IMR-90 (cell line): ENCODE data around the gene TRPM8.

Experiments
- CEBPB ChIP-seq: IDR thresholded peaks from 2 replicates; pipeline ENCODE4 v1.6.1; 2012; ENCODE audit warnings: low read depth, low read length, improper control_type of control experiment
- CTCF ChIP-seq: conservative IDR thresholded peaks from 2 replicates; pipeline ENCODE4 v1.5.1; 2012; ENCODE audit warnings: mild to moderate bottlenecking, low read depth, low read length, improper control_type of control experiment
- ELK1 ChIP-seq: fragments of 150-350 bp; IDR thresholded peaks from 2 replicates; pipeline ENCODE4 v1.6.1; 2016; ENCODE audit warnings: low read depth, mild to moderate bottlenecking, low read length, moderate library complexity, borderline replicate concordance
- MAFK ChIP-seq: IDR thresholded peaks from 2 replicates; pipeline ENCODE4 v1.6.1; 2012; ENCODE audit warnings: low read depth, low read length, improper control_type of control experiment
- MAZ ChIP-seq: IDR thresholded peaks from 2 replicates; pipeline ENCODE4 v1.6.1; 2012; ENCODE audit warnings: low read depth, mild to moderate bottlenecking, low read length, improper control_type of control experiment, moderate library complexity, borderline replicate concordance
- MXI1 ChIP-seq: IDR thresholded peaks from 2 replicates; pipeline ENCODE4 v1.6.1; 2012; ENCODE audit warnings: low read depth, mild to moderate bottlenecking, low read length, moderate library complexity, borderline replicate concordance
- POLR2A ChIP-seq: IDR thresholded peaks from 2 replicates; pipeline ENCODE4 v1.6.1; 2012; ENCODE audit warnings: mild to moderate bottlenecking, low read depth, low read length
- RAD21 ChIP-seq: IDR thresholded peaks from 2 replicates; pipeline ENCODE4 v1.6.1; 2012; ENCODE audit warnings: low read length, improper control_type of control experiment
- RCOR1 ChIP-seq: IDR thresholded peaks from 2 replicates; pipeline ENCODE4 v1.6.1; 2012; ENCODE audit warnings: mild to moderate bottlenecking, low read length, improper control_type of control experiment; ENCODE audit not compliant: insufficient replicate concordance
- RFX5 ChIP-seq: IDR thresholded peaks from 2 replicates; pipeline ENCODE4 v1.8.0; 2012; ENCODE audit warnings: low read depth, mild to moderate bottlenecking, low read length, moderate library complexity
- SMC3 ChIP-seq: fragments of 150-350 bp; IDR thresholded peaks from 2 replicates; pipeline ENCODE4 v1.6.1; 2016; ENCODE audit warnings: low read depth, mild to moderate bottlenecking, antibody characterized with exemption, low read length, moderate library complexity

DNA sequence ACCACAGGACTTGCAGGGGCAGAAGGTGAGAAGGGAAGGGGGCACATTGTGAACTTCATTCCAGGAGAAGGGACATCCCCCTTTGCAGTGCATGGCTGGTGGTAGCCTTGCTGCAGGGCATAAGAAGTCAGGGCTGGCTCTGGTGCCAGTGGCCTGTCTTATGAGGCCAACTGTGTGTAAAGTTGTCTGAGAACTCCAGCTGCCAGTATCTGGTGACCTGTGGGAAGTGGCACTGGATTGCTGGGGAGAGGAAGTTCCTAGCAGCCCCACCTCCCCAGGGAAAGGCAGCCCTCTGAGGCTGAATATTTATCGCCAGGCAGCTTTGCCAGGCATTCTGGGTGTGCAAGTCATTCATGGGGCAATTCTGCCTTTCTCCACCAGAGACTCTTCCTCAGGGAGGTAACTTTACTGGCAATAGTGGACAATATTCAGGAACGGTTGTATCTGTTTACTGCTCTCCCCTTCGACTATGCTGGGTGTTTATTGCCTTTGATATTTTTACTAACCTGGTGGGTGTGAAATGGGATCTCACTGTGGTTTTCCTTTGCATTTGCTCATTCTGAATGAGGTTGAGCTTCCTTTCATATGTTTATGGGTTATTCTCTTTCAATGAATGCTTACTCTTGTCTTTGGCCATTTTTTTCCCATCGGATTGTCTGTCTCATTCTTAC lies 12.3 kb downstream of the TRPM8 start:
- TF ChIP-seq POLR2A (no peak), RFX5 (no peak), CTCF (no peak), CEBPB (no peak), ELK1 (no peak), RAD21 (no peak), MAZ (no peak), RCOR1 (no peak), MXI1 (no peak), SMC3 (no peak), MAFK (no peak)
